ENCODE results near the gene GET4. TPM values are rescaled to one million over a fixed set of nuclear protein-coding genes. Genes with fewer than 3 reads are reported as not detected.
A peak's percentile ranks its signal among the peaks of the same experiment; 100 is the strongest.

GET4 gene, protein sequence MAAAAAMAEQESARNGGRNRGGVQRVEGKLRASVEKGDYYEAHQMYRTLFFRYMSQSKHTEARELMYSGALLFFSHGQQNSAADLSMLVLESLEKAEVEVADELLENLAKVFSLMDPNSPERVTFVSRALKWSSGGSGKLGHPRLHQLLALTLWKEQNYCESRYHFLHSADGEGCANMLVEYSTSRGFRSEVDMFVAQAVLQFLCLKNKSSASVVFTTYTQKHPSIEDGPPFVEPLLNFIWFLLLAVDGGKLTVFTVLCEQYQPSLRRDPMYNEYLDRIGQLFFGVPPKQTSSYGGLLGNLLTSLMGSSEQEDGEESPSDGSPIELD
- 10 to 100 TPM; 18.4 to 34.8 (median 28.7) TPM for total RNA-seq

GRCh38 chr7:876077-876971 lies at the start of gene GET4:
Gene GET4 (plus strand): TSS chr7:876554. CDS start chr7:876646, 92 bp downstream.
- peaks cover 2 to 87% (median 35%) of the 10 kb centered on the region in 3 donors for H3K4me1 ChIP-seq
- peak within 1 kb of the TSS; percentile 82 to 97 (median 92) for H3K27ac ChIP-seq
- H3K4me3 ChIP-seq: peak within 1 kb of the TSS; percentile 87 to 90
- peak; percentile 87 for ATAC-seq
- H3K9me3 ChIP-seq: no peaks in the 10 kb centered on the region
- 0% methylated on average over 4 of the region's 129 CpGs; no CpG with 5 or more reads in 1 of the 2 donors for WGBS, 2 donors (ENCODE audit: low coverage in 1 of 2)
- peaks cover 0 to 17% of the 10 kb centered on the region in 2 donors for H3K36me3 ChIP-seq
- H3K27me3 ChIP-seq: no peaks in the 10 kb centered on the region
- TF ChIP-seq EP300 (IDR thresholded peaks at IDR 0.05) (no peak), CTCF (IDR thresholded peaks at IDR 0.05) (peak in 3 of 4 experiments; percentile 20 to 49 (median 41)), POLR2A (IDR thresholded peaks at IDR 0.05) (peak; percentile 74 to 93), POLR2AphosphoS5 (IDR thresholded peaks at IDR 0.05) (peak; percentile 75)

- H3K4me1 ChIP-seq: peaks cover 11 to 100% (median 57%) of the 10 kb centered on the region in 3 donors
- H3K9me3 ChIP-seq: no peaks in the 10 kb centered on the region
- 65 to 77% methylated on average over 4 to 10 of the region's 14 CpGs for WGBS, 2 donors (ENCODE audit: low coverage in 1 of 2)
- no peak overlapping the region for H3K4me3 ChIP-seq
- TF ChIP-seq EP300 (IDR thresholded peaks at IDR 0.05): no peak
- TF ChIP-seq POLR2A (IDR thresholded peaks at IDR 0.05): no peak
- no peak for TF ChIP-seq CTCF (IDR thresholded peaks at IDR 0.05)
- TF ChIP-seq POLR2AphosphoS5 (IDR thresholded peaks at IDR 0.05): no peak
- no peak for ATAC-seq
- no peaks in the 10 kb centered on the region for H3K36me3 ChIP-seq
- H3K27ac ChIP-seq: peak overlapping the region in 3 of 4 donors; percentile 33 to 92 (median 90)
- H3K27me3 ChIP-seq: no peaks in the 10 kb centered on the region
Observed at GRCh38 chr7:828793-829561, 47.4 kb upstream of the GET4 start.

- H3K9me3 ChIP-seq: no peaks in the 10 kb centered on the region
- ATAC-seq: no peak
- H3K27ac ChIP-seq: peak overlapping the region; percentile 90 to 96 (median 92)
- no peak for TF ChIP-seq CTCF (IDR thresholded peaks at IDR 0.05)
- TF ChIP-seq POLR2AphosphoS5 (IDR thresholded peaks at IDR 0.05): no peak
- TF ChIP-seq POLR2A (IDR thresholded peaks at IDR 0.05): no peak
- no peak for TF ChIP-seq EP300 (IDR thresholded peaks at IDR 0.05)
- WGBS, 2 donors (ENCODE audit: low coverage in 1 of 2): 57% methylated on average over 4 to 11 of the region's 12 CpGs
- peaks cover 11 to 100% (median 61%) of the 10 kb centered on the region in 3 donors for H3K4me1 ChIP-seq
- H3K36me3 ChIP-seq: peaks cover 0 to 6% of the 10 kb centered on the region in 2 donors
- H3K4me3 ChIP-seq: no peak overlapping the region
- H3K27me3 ChIP-seq: no peaks in the 10 kb centered on the region
Observed at GRCh38 chr7:830069-830468, 46.3 kb upstream of the GET4 start.

DNA sequence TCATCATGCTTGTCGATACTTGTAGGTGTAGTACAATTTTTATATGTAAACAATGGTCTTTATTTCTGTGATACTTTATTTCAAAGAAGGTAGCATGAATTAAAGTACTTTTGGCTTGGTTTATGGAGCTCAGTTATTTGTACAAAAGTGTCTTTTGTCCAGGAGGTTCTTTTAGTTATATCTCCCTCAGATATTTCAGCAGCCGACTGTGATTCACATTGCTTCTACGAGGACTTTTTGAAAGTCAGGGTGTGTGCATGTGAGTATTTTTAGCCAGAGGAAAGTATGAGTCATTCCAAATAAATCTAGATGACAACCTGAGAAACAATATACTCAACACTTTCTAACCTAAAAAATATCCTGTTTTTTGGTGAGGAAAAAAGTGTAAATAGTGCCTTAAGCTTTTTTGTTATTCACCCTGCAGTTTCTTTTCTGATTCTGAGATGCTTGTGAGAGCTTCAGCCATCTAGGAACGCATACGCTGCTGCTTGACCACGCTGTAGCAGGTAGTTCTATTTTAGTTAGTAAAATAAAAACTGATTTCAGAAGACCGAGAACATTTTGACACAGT lies 44.7 kb upstream of the GET4 start:
- Histone ChIP-seq H3K36me3 (peaks cover 0 to 6% of the 10 kb centered on the region in 2 donors), H3K4me1 (peaks cover 11 to 100% (median 60%) of the 10 kb centered on the region in 3 donors), H3K27ac (peak overlapping the region; percentile 90 to 96 (median 92)), H3K9me3 (no peaks in the 10 kb centered on the region), H3K4me3 (peak overlapping the region; percentile 4 to 28), H3K27me3 (no peaks in the 10 kb centered on the region)
- 6 to 21% methylated on average over 6 to 7 of the region's 7 CpGs for WGBS, 2 donors (ENCODE audit: low coverage in 1 of 2)
- ATAC-seq: peak; percentile 83
- TF ChIP-seq POLR2A (IDR thresholded peaks at IDR 0.05) (peak in 1 of 2 donors; percentile 31), POLR2AphosphoS5 (IDR thresholded peaks at IDR 0.05) (peak; percentile 93), CTCF (IDR thresholded peaks at IDR 0.05) (no peak), EP300 (IDR thresholded peaks at IDR 0.05) (no peak)

All from gastroesophageal sphincter (tissue), 4 donors.